ENCODE results near the gene CLEC4C.

DNA sequence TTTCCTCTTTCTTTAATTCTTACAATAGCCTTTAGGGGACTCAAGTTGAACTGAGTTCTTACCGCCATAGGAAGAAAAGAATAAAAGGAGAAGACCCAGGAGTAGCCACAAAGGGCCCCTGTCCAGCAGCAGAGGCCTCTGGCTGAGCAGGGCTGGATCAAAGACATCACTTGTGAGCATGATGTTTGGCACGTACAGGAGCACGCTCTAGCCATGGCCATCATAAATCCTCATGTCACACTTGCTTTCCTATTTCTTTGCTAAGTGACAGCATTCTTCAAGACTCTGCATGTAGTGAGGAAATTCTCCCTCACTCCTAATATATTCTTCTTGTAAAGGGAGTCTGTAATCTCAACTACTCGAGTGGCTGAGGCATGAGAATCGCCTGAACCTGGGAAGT lies 15.7 kb downstream of the CLEC4C start:
- no peak for TF ChIP-seq TAF1 (IDR thresholded peaks at IDR 0.05; ENCODE audit: borderline replicate concordance, insufficient read depth, low read length)
- TF ChIP-seq POLR2AphosphoS5 (IDR thresholded peaks at IDR 0.05; ENCODE audit: low read depth, low read length), result no peak
- TF ChIP-seq, protein P1, sequence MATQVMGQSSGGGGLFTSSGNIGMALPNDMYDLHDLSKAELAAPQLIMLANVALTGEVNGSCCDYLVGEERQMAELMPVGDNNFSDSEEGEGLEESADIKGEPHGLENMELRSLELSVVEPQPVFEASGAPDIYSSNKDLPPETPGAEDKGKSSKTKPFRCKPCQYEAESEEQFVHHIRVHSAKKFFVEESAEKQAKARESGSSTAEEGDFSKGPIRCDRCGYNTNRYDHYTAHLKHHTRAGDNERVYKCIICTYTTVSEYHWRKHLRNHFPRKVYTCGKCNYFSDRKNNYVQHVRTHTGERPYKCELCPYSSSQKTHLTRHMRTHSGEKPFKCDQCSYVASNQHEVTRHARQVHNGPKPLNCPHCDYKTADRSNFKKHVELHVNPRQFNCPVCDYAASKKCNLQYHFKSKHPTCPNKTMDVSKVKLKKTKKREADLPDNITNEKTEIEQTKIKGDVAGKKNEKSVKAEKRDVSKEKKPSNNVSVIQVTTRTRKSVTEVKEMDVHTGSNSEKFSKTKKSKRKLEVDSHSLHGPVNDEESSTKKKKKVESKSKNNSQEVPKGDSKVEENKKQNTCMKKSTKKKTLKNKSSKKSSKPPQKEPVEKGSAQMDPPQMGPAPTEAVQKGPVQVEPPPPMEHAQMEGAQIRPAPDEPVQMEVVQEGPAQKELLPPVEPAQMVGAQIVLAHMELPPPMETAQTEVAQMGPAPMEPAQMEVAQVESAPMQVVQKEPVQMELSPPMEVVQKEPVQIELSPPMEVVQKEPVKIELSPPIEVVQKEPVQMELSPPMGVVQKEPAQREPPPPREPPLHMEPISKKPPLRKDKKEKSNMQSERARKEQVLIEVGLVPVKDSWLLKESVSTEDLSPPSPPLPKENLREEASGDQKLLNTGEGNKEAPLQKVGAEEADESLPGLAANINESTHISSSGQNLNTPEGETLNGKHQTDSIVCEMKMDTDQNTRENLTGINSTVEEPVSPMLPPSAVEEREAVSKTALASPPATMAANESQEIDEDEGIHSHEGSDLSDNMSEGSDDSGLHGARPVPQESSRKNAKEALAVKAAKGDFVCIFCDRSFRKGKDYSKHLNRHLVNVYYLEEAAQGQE (IDR thresholded peaks at IDR 0.05; ENCODE audit: insufficient read depth in 1 of 2, low read depth in 2 of 2, low read length in 2 of 2), result no peak
